Smooth muscle cell (in vitro differentiated cells): ENCODE measurements around the gene EPHA6. TPM values are rescaled to one million over a fixed set of nuclear protein-coding genes. Genes with fewer than 3 reads are reported as not detected.

Experiments
- DNase-seq: peaks from one replicate; lab custom pipeline; 2025; ENCODE audit not compliant: unreplicated experiment; lab: John Stamatoyannopoulos, UW
- H2AFZ ChIP-seq: fragments of 200-600 bp; sonication (generic); 2 replicates; pipeline ENCODE4 v1.6.0; 2016; ENCODE audit warnings: antibody characterized with exemption, low read depth, mild to moderate bottlenecking
- H3F3A ChIP-seq: fragments of 200-600 bp; sonication (generic); 2 replicates; pipeline ENCODE4 v1.6.0; 2017; ENCODE audit warnings: antibody characterized with exemption, low read depth
- H3K27ac ChIP-seq: fragments of 200-600 bp; sonication (generic); 2 replicates; pipeline ENCODE4 v1.5.1; 2016; ENCODE audit warnings: low read depth, mild to moderate bottlenecking
- H3K27me3 ChIP-seq: fragments of 200-600 bp; sonication (generic); 2 replicates; pipeline ENCODE4 v1.6.1; 2016; ENCODE audit warnings: low read depth, mild to moderate bottlenecking
- H3K36me3 ChIP-seq: fragments of 200-600 bp; sonication (generic); 2 replicates; pipeline ENCODE4 v1.5.1; 2016; ENCODE audit warnings: low read depth
- H3K4me1 ChIP-seq: fragments of 200-600 bp; sonication (generic); 2 replicates; pipeline ENCODE4 v1.5.1; 2016; ENCODE audit warnings: low read depth
- H3K4me2 ChIP-seq: fragments of 200-600 bp; sonication (generic); 2 replicates; pipeline ENCODE4 v1.6.0; 2016; ENCODE audit warnings: mild to moderate bottlenecking
- H3K4me3 ChIP-seq: fragments of 200-600 bp; sonication (generic); 2 replicates; pipeline ENCODE4 v1.5.1; 2016; ENCODE audit warnings: mild to moderate bottlenecking
- H3K79me2 ChIP-seq: fragments of 200-600 bp; sonication (generic); 2 replicates; pipeline ENCODE4 v1.6.0; 2016; ENCODE audit warnings: low read depth, mild to moderate bottlenecking
- H3K9ac ChIP-seq: fragments of 200-600 bp; sonication (generic); 2 replicates; pipeline ENCODE4 v1.6.0; 2016; ENCODE audit warnings: low read depth
- H3K9me3 ChIP-seq: fragments of 200-600 bp; sonication (generic); replicated peaks from 2 replicates; pipeline ENCODE4 v1.5.1; 2016; ENCODE audit warnings: low read depth
- H4K20me1 ChIP-seq: fragments of 200-600 bp; sonication (generic); 2 replicates; pipeline ENCODE4 v1.6.0; 2016; ENCODE audit warnings: low read depth
- WGBS: methylation state at CpG from one replicate; pipeline ENCODE4 v1.1.7; 2016; ENCODE audit warnings: low lambda C conversion rate; 5-methylcytosine and 5-hydroxymethylcytosine counted together
- polyA plus RNA-seq: library from polyadenylated mRNA; unstranded; fragments of >200 nt; fragmentation: Nextera tagmentation; extraction: Ambion mirVana; gene quantifications from 2 replicates; pipeline ENCODE4 v1.2.1, GENCODE V29; 2016
- total RNA-seq: library from RNA; depleted of rRNA; stranded (reverse); fragments of >200 nt; gene quantifications from 2 replicates; pipeline ENCODE4 v1.2.3, GENCODE V29; 2014
- TF ChIP-seq, protein P1 (sequence below): fragments of 200-600 bp; sonication (generic); IDR thresholded peaks from 2 replicates; pipeline ENCODE4 v1.5.1; 2017; ENCODE audit warnings: borderline replicate concordance, mild to moderate bottlenecking, antibody characterized with exemption; ENCODE audit not compliant: insufficient read depth, poor library complexity, severe bottlenecking

Gene EPHA6
- total and polyA plus RNA-seq, 2 experiments from 2014 or later, result 0.36 to 0.51 TPM

DNA sequence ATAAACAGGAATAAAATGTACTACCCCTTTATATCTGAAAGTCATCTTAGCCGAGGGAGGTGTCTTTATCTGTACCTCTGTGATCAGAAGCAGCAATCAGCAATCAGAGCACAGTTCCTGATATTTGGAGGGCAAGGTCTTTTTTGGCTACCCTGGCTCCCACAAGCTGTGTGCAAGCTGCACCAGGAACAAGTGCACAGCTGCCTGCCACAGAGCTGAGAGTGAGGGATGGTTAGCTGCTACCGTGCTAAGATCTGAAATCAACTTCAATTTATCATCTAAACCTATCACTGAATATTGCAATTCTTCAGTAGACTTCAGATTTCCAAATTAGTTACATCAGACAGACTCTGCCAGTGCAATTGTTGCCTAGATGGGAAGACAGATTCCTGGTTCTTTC is 545.6 kb downstream of the EPHA6 start:
- Histone ChIP-seq H3K4me2 (no peak overlapping the region), H4K20me1 (no peaks in the 10 kb centered on the region), H3K27me3 (no peaks in the 10 kb centered on the region), H3K4me1 (no peaks in the 10 kb centered on the region), H3K9ac (no peak overlapping the region), H3K27ac (no peak overlapping the region), H3K9me3 (no peaks in the 10 kb centered on the region), H3F3A (no peaks in the 10 kb centered on the region), H3K79me2 (no peaks in the 10 kb centered on the region), H2AFZ (no peak overlapping the region), H3K36me3 (no peaks in the 10 kb centered on the region), H3K4me3 (no peak overlapping the region)
- TF ChIP-seq, protein P1, sequence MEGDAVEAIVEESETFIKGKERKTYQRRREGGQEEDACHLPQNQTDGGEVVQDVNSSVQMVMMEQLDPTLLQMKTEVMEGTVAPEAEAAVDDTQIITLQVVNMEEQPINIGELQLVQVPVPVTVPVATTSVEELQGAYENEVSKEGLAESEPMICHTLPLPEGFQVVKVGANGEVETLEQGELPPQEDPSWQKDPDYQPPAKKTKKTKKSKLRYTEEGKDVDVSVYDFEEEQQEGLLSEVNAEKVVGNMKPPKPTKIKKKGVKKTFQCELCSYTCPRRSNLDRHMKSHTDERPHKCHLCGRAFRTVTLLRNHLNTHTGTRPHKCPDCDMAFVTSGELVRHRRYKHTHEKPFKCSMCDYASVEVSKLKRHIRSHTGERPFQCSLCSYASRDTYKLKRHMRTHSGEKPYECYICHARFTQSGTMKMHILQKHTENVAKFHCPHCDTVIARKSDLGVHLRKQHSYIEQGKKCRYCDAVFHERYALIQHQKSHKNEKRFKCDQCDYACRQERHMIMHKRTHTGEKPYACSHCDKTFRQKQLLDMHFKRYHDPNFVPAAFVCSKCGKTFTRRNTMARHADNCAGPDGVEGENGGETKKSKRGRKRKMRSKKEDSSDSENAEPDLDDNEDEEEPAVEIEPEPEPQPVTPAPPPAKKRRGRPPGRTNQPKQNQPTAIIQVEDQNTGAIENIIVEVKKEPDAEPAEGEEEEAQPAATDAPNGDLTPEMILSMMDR, result no peak
- DNase-seq, result no peak
- WGBS, result 77% methylated on average over 2 of the region's 2 CpGs

DNA sequence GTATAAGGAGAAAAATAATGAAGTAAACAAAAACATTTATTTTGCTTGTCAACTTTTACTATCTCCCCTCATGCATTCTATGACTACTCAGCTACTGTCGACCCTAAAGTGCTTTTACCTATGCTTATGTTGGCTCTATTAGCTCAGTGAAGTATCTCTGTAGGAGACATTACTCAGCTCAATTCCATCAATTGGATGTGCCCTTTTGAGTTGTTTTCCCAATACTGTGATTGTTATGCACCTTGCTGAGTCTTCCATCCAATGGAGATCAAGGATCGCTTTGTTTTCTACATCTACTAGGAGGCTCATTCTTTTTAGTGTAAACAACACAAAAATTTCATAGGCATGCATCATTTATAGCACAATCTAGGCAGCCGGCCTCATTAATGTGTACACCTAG is 546.4 kb downstream of the EPHA6 start:
- TF ChIP-seq, protein P1, result no peak
- H3K4me3 ChIP-seq, result no peak overlapping the region
- no peak overlapping the region for H3K4me2 ChIP-seq
- H3K36me3 ChIP-seq, result no peaks in the 10 kb centered on the region
- WGBS, result 78% methylated on average over 3 of the region's 3 CpGs
- no peaks in the 10 kb centered on the region for H3K4me1 ChIP-seq
- H3K27me3 ChIP-seq, result no peaks in the 10 kb centered on the region
- H3K79me2 ChIP-seq, result no peaks in the 10 kb centered on the region
- H4K20me1 ChIP-seq, result no peaks in the 10 kb centered on the region
- no peaks in the 10 kb centered on the region for H3F3A ChIP-seq
- H2AFZ ChIP-seq, result no peak overlapping the region
- DNase-seq, result no peak
- H3K27ac ChIP-seq, result no peak overlapping the region
- no peaks in the 10 kb centered on the region for H3K9me3 ChIP-seq
- H3K9ac ChIP-seq, result no peak overlapping the region

DNA sequence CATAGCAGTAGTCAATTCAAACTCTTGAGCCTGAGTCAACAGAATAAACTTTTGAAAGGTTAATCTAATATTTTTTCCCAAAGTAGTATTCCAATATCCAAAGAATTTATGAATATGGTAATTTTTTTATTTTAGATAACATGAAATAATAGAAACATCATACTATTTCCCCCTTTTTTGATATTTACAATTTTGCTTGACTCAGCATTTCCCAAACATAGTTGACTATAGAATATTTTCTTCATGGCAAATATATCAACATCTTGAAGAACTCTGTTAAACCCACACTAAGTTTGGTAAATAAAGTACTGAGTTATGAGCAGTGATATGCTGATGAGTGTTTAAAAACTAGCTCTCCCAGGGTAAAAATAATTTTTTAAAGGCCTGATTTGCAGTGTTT is 570.2 kb downstream of the EPHA6 start:
- Histone ChIP-seq H3K79me2 (no peaks in the 10 kb centered on the region), H3K4me3 (no peak overlapping the region), H3K4me1 (no peaks in the 10 kb centered on the region), H3K9me3 (no peaks in the 10 kb centered on the region), H3K4me2 (no peak overlapping the region), H3K9ac (no peak overlapping the region), H3K27me3 (no peaks in the 10 kb centered on the region), H4K20me1 (no peaks in the 10 kb centered on the region), H3K36me3 (no peaks in the 10 kb centered on the region), H3K27ac (no peak overlapping the region), H2AFZ (no peak overlapping the region), H3F3A (no peaks in the 10 kb centered on the region)
- DNase-seq, result no peak
- TF ChIP-seq, protein P1, result no peak

DNA sequence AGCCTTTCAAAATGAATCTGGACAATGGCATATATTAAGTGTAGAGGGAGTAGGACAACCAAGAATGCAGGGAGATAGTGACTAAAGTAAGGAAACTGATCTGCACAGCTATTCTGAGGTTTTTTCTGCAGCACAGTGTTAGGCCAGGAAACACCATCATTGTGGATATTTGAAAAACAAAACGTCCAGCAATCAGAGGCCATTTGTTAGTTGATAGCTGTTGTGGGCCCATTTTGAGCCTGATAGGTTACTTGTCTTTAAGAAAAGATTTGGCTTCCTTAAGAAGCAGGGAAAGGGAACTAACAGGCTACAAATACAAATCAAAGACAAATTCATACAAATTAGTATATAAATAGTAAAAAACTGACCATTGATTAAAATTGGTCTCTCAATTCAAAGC is 574.4 kb downstream of the EPHA6 start:
- Histone ChIP-seq H3K9me3 (no peaks in the 10 kb centered on the region), H2AFZ (no peak overlapping the region), H3K4me3 (no peak overlapping the region), H3K27me3 (no peaks in the 10 kb centered on the region), H4K20me1 (no peaks in the 10 kb centered on the region), H3K36me3 (no peaks in the 10 kb centered on the region), H3K9ac (no peak overlapping the region), H3K4me1 (no peaks in the 10 kb centered on the region), H3K4me2 (no peak overlapping the region), H3K79me2 (no peaks in the 10 kb centered on the region), H3F3A (no peaks in the 10 kb centered on the region), H3K27ac (no peak overlapping the region)
- DNase-seq, result no peak
- TF ChIP-seq, protein P1, result no peak
- WGBS, result 39% methylated on average over 1 of the region's 1 CpG
